DND-41 (cell line): ENCODE results near the gene NDUFB4.

ENCODE experiments used
- ATAC-seq: fragments of 200-7000 bp; cut with Tn5 transposase; 3 replicates; pipeline ENCODE4 v1.9.1; 2021; ENCODE audit warnings: low read depth; ENCODE audit not compliant: insufficient read depth
- DNase-seq: peaks from one replicate; pipeline ENCODE4 v3.0.0-alpha.2; 2020
- H2AFZ ChIP-seq: 2 replicates; pipeline ENCODE4 v1.6.0; 2012; ENCODE audit warnings: low read depth, low read length
- H3K27ac ChIP-seq: 2 replicates; pipeline ENCODE4 v1.5.1; 2012; ENCODE audit warnings: low read length, inconsistent platforms
- H3K27me3 ChIP-seq: fragments of 200-600 bp; sonication (generic); 2 replicates; pipeline ENCODE4 v1.6.0; 2012; ENCODE audit warnings: low read length, mild to moderate bottlenecking, inconsistent platforms; ENCODE audit not compliant: insufficient read depth, poor library complexity
- H3K36me3 ChIP-seq: 2 replicates; pipeline ENCODE4 v1.5.1; 2012; ENCODE audit warnings: low read length, inconsistent platforms; ENCODE audit not compliant: insufficient read depth
- H3K4me1 ChIP-seq: 2 replicates; pipeline ENCODE4 v1.5.1; 2012; ENCODE audit warnings: mild to moderate bottlenecking, low read length; ENCODE audit not compliant: insufficient read depth
- H3K4me2 ChIP-seq: 2 replicates; pipeline ENCODE4 v1.6.0; 2012; ENCODE audit warnings: mild to moderate bottlenecking, moderate library complexity, low read length, inconsistent platforms; ENCODE audit not compliant: insufficient read depth
- H3K4me3 ChIP-seq, 2 experiments: fragments of 200-600 bp in 1 of 2; shearing (Covaris generic) in 1 of 2; 2 replicates each; pipeline ENCODE4 v1.5.1; 2012 to 2016; ENCODE audit warnings: inconsistent platforms in 2 of 2, low read length in 2 of 2, mild to moderate bottlenecking in 2 of 2, low read depth in 1 of 2, moderate library complexity in 1 of 2
- H3K79me2 ChIP-seq: 2 replicates; pipeline ENCODE4 v1.6.0; 2012; ENCODE audit warnings: low read length, inconsistent platforms; ENCODE audit not compliant: insufficient read depth
- H3K9ac ChIP-seq: 2 replicates; pipeline ENCODE4 v1.6.0; 2012; ENCODE audit warnings: low read depth, mild to moderate bottlenecking, inconsistent platforms, low read length, moderate library complexity
- H3K9me3 ChIP-seq: 2 replicates; pipeline ENCODE4 v1.5.1; 2012; ENCODE audit warnings: low read length, moderate library complexity, mild to moderate bottlenecking, inconsistent platforms; ENCODE audit not compliant: insufficient read depth, severe bottlenecking
- H4K20me1 ChIP-seq: 2 replicates; pipeline ENCODE4 v1.6.0; 2012; ENCODE audit warnings: low read length; ENCODE audit not compliant: insufficient read depth
- CTCF ChIP-seq: IDR thresholded peaks from 2 replicates; pipeline ENCODE4 v1.5.1; 2012; ENCODE audit warnings: borderline replicate concordance, low read length, moderate library complexity, mild to moderate bottlenecking; ENCODE audit not compliant: poor library complexity, severe bottlenecking; ENCODE audit errors: extremely low read depth
- EZH2 ChIP-seq: IDR thresholded peaks from 3 replicates; pipeline ENCODE4 v1.6.1; 2012; ENCODE audit warnings: borderline replicate concordance, low read depth, mild to moderate bottlenecking, moderate library complexity, low read length, inconsistent platforms; ENCODE audit not compliant: severe bottlenecking

Gene NDUFB4

GRCh38 chr3:120599211-120599610 lies 3.1 kb downstream of the NDUFB4 start:
- DNase-seq (no peak), ATAC-seq (no peak)
- Histone ChIP-seq H3K4me2 (peak overlapping the region; percentile 90; the same call in 1 of the 2 replicates), H3K4me3 (no peak overlapping the region), H3K36me3 (peaks cover 56% of the 10 kb centered on the region), H2AFZ (no peak overlapping the region), H3K9ac (no peak overlapping the region), H4K20me1 (peaks cover 26% of the 10 kb centered on the region), H3K27me3 (no peaks in the 10 kb centered on the region), H3K4me1 (peaks cover 34% of the 10 kb centered on the region), H3K9me3 (no peaks in the 10 kb centered on the region), H3K79me2 (peaks cover 39% of the 10 kb centered on the region), H3K27ac (no peak overlapping the region)
- no peak for TF ChIP-seq EZH2
- no peak for TF ChIP-seq CTCF

- Histone ChIP-seq H3K4me3 (no peak overlapping the region), H3K36me3 (peaks cover 56% of the 10 kb centered on the region), H3K27ac (no peak overlapping the region), H3K4me1 (peaks cover 26% of the 10 kb centered on the region), H3K9ac (no peak overlapping the region), H3K4me2 (no peak overlapping the region), H3K9me3 (no peaks in the 10 kb centered on the region), H3K27me3 (no peaks in the 10 kb centered on the region), H2AFZ (no peak overlapping the region), H3K79me2 (peaks cover 35% of the 10 kb centered on the region), H4K20me1 (peaks cover 26% of the 10 kb centered on the region)
- ATAC-seq (no peak), DNase-seq (no peak)
- no peak for TF ChIP-seq EZH2
Measured at GRCh38 chr3:120601554-120601953, 5.4 kb downstream of the NDUFB4 start.

- Histone ChIP-seq H3K79me2 (peaks cover 25% of the 10 kb centered on the region), H3K4me1 (peaks cover 18% of the 10 kb centered on the region), H4K20me1 (peaks cover 26% of the 10 kb centered on the region), H3K9ac (no peak overlapping the region), H3K27me3 (no peaks in the 10 kb centered on the region), H3K27ac (no peak overlapping the region), H3K9me3 (no peaks in the 10 kb centered on the region), H2AFZ (no peak overlapping the region), H3K36me3 (peaks cover 51% of the 10 kb centered on the region), H3K4me2 (no peak overlapping the region), H3K4me3 (no peak overlapping the region)
- TF ChIP-seq CTCF (no peak), EZH2 (no peak)
- peak; percentile 25; the same call in 2 of the 3 replicates for ATAC-seq
- DNase-seq, result no peak
Measured at GRCh38 chr3:120602682-120603081, 6.5 kb downstream of the NDUFB4 start.

GRCh38 chr3:120604382-120604781 lies 8.2 kb downstream of the NDUFB4 start:
- Histone ChIP-seq H3K79me2 (peaks cover 8% of the 10 kb centered on the region; the same call in 1 of the 2 replicates), H3K4me1 (peaks cover 2% of the 10 kb centered on the region; the same call in 1 of the 2 replicates), H3K27ac (no peak overlapping the region), H3K4me2 (no peak overlapping the region), H2AFZ (no peak overlapping the region), H3K9ac (no peak overlapping the region), H4K20me1 (peaks cover 17% of the 10 kb centered on the region), H3K36me3 (peaks cover 34% of the 10 kb centered on the region), H3K27me3 (no peaks in the 10 kb centered on the region), H3K9me3 (no peaks in the 10 kb centered on the region), H3K4me3 (no peak overlapping the region)
- TF ChIP-seq CTCF (no peak), EZH2 (no peak)
- no peak; the same call in 2 of the 3 replicates for ATAC-seq
- DNase-seq, result no peak
